HEK293T (cell line): ENCODE data around the gene POLR1B.

Source experiments
- ARNT ChIP-seq: fragments of 450-650 bp; IDR thresholded peaks from 2 replicates; pipeline ENCODE4 v1.6.1; 2017; ENCODE audit warnings: mild to moderate bottlenecking
- BHLHE40 ChIP-seq: fragments of 450-650 bp; IDR thresholded peaks from 2 replicates; pipeline ENCODE4 v1.6.1; 2016; ENCODE audit warnings: mild to moderate bottlenecking, moderate library complexity, borderline replicate concordance
- ELF4 ChIP-seq: fragments of 450-650 bp; IDR thresholded peaks from 2 replicates; pipeline ENCODE4 v1.6.1; 2017; ENCODE audit warnings: antibody characterized with exemption
- FOXA1 ChIP-seq: fragments of 450-650 bp; IDR thresholded peaks from 2 replicates; pipeline ENCODE4 v1.6.1; 2016; ENCODE audit warnings: mild to moderate bottlenecking
- FOXK2 ChIP-seq: fragments of 450-650 bp; IDR thresholded peaks from 2 replicates; pipeline ENCODE4 v1.6.1; 2016; ENCODE audit warnings: mild to moderate bottlenecking
- FOXM1 ChIP-seq: fragments of 450-650 bp; IDR thresholded peaks from 2 replicates; pipeline ENCODE4 v1.6.1; 2017; ENCODE audit warnings: mild to moderate bottlenecking, borderline replicate concordance
- HDGF ChIP-seq: fragments of 450-650 bp; IDR thresholded peaks from 2 replicates; pipeline ENCODE4 v1.6.1; 2017; ENCODE audit warnings: antibody characterized with exemption, borderline replicate concordance
- L3MBTL2 ChIP-seq: fragments of 450-650 bp; conservative IDR thresholded peaks from 2 replicates; pipeline ENCODE4 v1.6.1; 2016; ENCODE audit warnings: mild to moderate bottlenecking
- NFRKB ChIP-seq: fragments of 450-650 bp; IDR thresholded peaks from 2 replicates; pipeline ENCODE4 v1.6.1; 2016; ENCODE audit warnings: mild to moderate bottlenecking, moderate library complexity
- PKNOX1 ChIP-seq: fragments of 450-650 bp; IDR thresholded peaks from 2 replicates; pipeline ENCODE4 v1.6.1; 2016
- SP1 ChIP-seq: fragments of 450-650 bp; IDR thresholded peaks from 2 replicates; pipeline ENCODE4 v1.6.1; 2017
- SUZ12 ChIP-seq: fragments of 450-650 bp; IDR thresholded peaks from 2 replicates; pipeline ENCODE4 v1.6.1; 2016; ENCODE audit warnings: mild to moderate bottlenecking
- ZNF384 ChIP-seq: fragments of 450-650 bp; IDR thresholded peaks from 2 replicates; pipeline ENCODE4 v1.6.1; 2016

GRCh38 chr2:112579241-112579640, 37.0 kb downstream of the POLR1B start:
- TF ChIP-seq ZNF384 (no peak), SP1 (no peak), BHLHE40 (no peak), FOXK2 (no peak), L3MBTL2 (no peak), PKNOX1 (no peak), HDGF (no peak), NFRKB (no peak), ELF4 (no peak), ARNT (no peak), FOXA1 (no peak), SUZ12 (no peak), FOXM1 (no peak)
